GM19351 (cell line): ENCODE data around the gene SEC24A.
"Not testable (repeated sequence)": the region's sequence is repeated elsewhere in the genome, so short reads cannot be mapped to it uniquely, and the experiment has no call there.

Experiments used
- ATAC-seq: cut with Tn5 transposase; IDR thresholded peaks from one replicate; pipeline ENCODE4 v1.9.1; 2021; ENCODE audit warnings: mild to moderate bottlenecking, moderate library complexity; ENCODE audit not compliant: unreplicated experiment

Gene SEC24A

GRCh38 chr5:134649163-134649835 lies 714 bp downstream of the SEC24A start:
- ATAC-seq = peak; percentile 7

- ATAC-seq = not testable (repeated sequence)
Observed at GRCh38 chr5:134650660-134651059, 2.1 kb downstream of the SEC24A start.

GRCh38 chr5:134651531-134651930 lies 2.9 kb downstream of the SEC24A start:
- no peak for ATAC-seq

- no peak for ATAC-seq
Observed at GRCh38 chr5:134656690-134657089, 8.1 kb downstream of the SEC24A start.

- no peak for ATAC-seq
Observed at GRCh38 chr5:134659456-134659855, 10.9 kb downstream of the SEC24A start.

GRCh38 chr5:134659922-134660321 lies 11.3 kb downstream of the SEC24A start:
- no peak for ATAC-seq

- ATAC-seq = no peak
Observed at GRCh38 chr5:134662971-134663370, 14.4 kb downstream of the SEC24A start.

- no peak for ATAC-seq
Observed at GRCh38 chr5:134664448-134664847, 15.9 kb downstream of the SEC24A start.

GRCh38 chr5:134673546-134673945 lies 25.0 kb downstream of the SEC24A start:
- ATAC-seq = not testable (repeated sequence)

- not testable (repeated sequence) for ATAC-seq
Observed at GRCh38 chr5:134677357-134677756, 28.8 kb downstream of the SEC24A start.

- not testable (repeated sequence) for ATAC-seq
Observed at GRCh38 chr5:134690144-134690543, 41.6 kb downstream of the SEC24A start.

GRCh38 chr5:134692722-134693121 lies 44.1 kb downstream of the SEC24A start:
- no peak for ATAC-seq

- no peak for ATAC-seq
Observed at GRCh38 chr5:134708301-134708700, 59.7 kb downstream of the SEC24A start.

- ATAC-seq = no peak
Observed at GRCh38 chr5:134714120-134714519, 65.5 kb downstream of the SEC24A start.

GRCh38 chr5:134714541-134714940 lies 66.0 kb downstream of the SEC24A start:
- ATAC-seq = no peak

GRCh38 chr5:134715466-134715865 lies 66.9 kb downstream of the SEC24A start:
- not testable (repeated sequence) for ATAC-seq

- no peak for ATAC-seq
Observed at GRCh38 chr5:134724872-134725271, 76.3 kb downstream of the SEC24A start.

- ATAC-seq = no peak
Observed at GRCh38 chr5:134732819-134733218, 84.2 kb downstream of the SEC24A start.

GRCh38 chr5:134735243-134735642 lies 86.7 kb downstream of the SEC24A start:
- no peak for ATAC-seq

- ATAC-seq = no peak
Observed at GRCh38 chr5:134736173-134736812, 87.7 kb downstream of the SEC24A start.

GRCh38 chr5:134738133-134738962 lies 89.8 kb downstream of the SEC24A start, which contains the start of gene CAMLG:
TSS of gene CAMLG (plus strand) at chr5:134738548. CDS start at chr5:134738621, 73 bp downstream.
- peak; percentile 93 for ATAC-seq
